Stimulated activated CD8-positive, alpha-beta memory T cell treated with anti-CD3 and anti-CD28 coated beads, Interleukin-2, amount 100 ng/mL, for 48 hours (primary cell): ENCODE data around the gene DSG4.
"Not testable (repeated sequence)": the region's sequence is repeated elsewhere in the genome, so short reads cannot be mapped to it uniquely, and the experiment has no call there.

ENCODE experiments used
- DNase-seq, 2 donors: peaks; one replicate each; pipeline ENCODE4 v3.0.0-alpha.2; 2020; ENCODE audit warnings: low read depth in 2 of 2

The DSG4 gene, protein sequence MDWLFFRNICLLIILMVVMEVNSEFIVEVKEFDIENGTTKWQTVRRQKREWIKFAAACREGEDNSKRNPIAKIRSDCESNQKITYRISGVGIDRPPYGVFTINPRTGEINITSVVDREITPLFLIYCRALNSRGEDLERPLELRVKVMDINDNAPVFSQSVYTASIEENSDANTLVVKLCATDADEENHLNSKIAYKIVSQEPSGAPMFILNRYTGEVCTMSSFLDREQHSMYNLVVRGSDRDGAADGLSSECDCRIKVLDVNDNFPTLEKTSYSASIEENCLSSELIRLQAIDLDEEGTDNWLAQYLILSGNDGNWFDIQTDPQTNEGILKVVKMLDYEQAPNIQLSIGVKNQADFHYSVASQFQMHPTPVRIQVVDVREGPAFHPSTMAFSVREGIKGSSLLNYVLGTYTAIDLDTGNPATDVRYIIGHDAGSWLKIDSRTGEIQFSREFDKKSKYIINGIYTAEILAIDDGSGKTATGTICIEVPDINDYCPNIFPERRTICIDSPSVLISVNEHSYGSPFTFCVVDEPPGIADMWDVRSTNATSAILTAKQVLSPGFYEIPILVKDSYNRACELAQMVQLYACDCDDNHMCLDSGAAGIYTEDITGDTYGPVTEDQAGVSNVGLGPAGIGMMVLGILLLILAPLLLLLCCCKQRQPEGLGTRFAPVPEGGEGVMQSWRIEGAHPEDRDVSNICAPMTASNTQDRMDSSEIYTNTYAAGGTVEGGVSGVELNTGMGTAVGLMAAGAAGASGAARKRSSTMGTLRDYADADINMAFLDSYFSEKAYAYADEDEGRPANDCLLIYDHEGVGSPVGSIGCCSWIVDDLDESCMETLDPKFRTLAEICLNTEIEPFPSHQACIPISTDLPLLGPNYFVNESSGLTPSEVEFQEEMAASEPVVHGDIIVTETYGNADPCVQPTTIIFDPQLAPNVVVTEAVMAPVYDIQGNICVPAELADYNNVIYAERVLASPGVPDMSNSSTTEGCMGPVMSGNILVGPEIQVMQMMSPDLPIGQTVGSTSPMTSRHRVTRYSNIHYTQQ

DNA sequence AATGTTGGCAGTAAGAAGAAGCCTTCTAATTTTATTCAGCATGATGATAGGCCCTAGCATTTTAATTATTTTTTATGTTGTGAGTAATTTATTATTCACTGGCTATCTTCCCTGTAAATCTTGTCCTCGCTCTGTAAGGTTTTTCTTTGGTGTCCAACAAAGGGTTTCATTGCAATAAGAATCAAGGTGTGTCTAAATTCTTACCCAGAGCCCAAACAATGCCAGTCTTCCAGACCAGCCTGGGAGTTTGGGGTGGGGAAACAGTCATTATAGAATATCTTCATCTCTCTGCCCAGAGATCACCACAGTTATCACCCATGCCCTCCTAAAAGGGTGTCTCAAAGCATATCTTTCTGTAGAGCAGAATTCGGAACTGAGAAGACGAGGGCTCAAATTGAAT, at the start of gene DSG4:
TSS of gene DSG4 (plus strand) at position 301 of the 400 bp plus-strand sequence. CDS start 135 bp downstream, outside the sequence.
- no peak for DNase-seq

DNA sequence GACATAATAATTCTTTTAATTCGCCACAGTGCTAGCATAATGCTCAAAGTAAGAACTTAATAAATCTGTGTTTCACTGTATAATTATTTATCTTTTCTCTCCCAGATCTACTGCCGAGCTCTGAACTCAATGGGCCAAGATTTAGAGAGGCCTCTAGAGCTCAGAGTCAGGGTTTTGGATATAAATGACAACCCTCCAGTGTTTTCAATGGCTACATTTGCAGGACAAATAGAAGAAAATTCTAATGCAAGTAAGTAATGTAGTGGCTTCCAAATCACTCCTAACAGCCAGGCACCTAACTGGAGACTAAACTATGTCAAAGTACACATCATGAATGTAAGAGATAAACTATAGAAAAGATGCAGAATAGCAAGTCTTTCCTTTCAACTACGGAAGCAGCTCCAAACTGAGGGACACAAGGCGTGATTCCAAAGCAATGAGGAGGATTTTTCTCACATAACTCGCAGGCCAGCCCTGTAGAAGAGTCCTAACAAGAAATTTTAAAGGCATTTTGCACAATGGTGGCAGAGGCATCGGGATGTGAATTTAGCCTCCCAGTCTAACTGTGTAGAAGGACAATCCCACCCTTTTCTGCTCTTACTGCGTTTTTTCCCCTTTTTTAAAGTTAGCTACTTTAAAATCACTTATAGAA, 46.7 kb upstream of the DSG4 start:
- no peak for DNase-seq

GRCh38 chr18:31343454-31343853, 33.1 kb upstream of the DSG4 start:
- DNase-seq = no peak

- DNase-seq = not testable (repeated sequence)
These were observed 23.2 kb upstream of the DSG4 start for GRCh38 chr18:31353336-31353735.

- no peak for DNase-seq
These were observed 21.6 kb upstream of the DSG4 start for GRCh38 chr18:31354990-31355389.

GRCh38 chr18:31356025-31356424, 20.6 kb upstream of the DSG4 start:
- DNase-seq = no peak

DNA sequence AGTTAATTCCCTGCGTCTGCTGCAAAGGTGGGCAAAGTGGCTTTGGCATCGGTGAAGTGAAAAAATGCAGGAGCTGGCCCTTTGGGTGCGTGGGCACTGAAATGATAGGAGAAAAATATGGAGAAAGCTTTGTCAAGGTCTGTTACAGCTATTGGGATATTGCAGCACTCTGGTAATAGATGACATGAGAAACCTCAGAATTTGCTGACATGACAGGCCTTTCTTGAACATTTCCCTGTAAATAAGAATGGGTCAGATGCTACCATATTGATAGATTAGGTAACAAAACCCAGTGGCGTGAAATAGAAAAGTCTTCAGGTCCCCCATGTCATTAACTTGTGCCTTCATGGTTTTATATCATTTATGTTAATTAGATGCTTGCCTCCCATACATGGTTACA, 12.4 kb upstream of the DSG4 start:
- DNase-seq = no peak

- DNase-seq = no peak
These were observed 7.1 kb upstream of the DSG4 start for GRCh38 chr18:31369478-31369877.

DNA sequence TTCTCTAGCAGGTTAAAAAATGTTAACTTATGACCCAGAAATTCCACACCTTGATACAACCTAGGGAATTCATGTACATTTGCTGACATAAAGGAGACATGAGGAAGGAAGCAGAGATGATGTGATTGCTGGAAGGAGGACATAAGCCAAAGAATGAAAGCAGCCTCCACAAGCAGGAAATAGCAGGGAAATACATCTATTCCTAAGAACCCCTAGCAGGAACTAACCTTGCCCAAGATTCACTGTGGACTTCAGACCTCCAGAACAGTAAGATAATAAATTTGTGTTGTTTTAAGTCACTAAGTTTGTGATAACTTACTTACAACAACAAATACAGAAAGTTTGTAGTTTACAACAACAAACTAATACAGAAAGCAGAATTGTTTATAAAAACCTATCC, 4.6 kb upstream of the DSG4 start:
- DNase-seq = no peak

- no peak for DNase-seq
These were observed 2.9 kb upstream of the DSG4 start for GRCh38 chr18:31373641-31374040.

DNA sequence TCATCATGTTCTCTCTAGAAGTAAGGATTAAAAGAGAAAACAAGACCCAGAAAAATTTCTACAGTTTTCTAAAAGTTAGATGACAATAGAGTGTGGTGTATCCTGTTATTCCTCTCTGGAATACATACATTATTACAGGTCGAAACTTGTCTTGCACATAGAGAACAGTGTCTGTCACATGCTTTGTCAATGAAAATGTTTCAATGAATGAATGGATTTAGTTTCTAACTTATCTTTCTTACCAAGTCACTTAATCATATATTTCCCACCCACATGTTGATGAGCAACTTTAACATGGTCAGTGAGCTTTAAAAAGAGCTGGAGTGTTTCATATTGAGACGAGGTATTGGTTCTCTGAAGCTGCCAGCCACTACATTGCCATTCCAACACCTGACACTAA, 4.3 kb downstream of the DSG4 start:
- DNase-seq = no peak

DNA sequence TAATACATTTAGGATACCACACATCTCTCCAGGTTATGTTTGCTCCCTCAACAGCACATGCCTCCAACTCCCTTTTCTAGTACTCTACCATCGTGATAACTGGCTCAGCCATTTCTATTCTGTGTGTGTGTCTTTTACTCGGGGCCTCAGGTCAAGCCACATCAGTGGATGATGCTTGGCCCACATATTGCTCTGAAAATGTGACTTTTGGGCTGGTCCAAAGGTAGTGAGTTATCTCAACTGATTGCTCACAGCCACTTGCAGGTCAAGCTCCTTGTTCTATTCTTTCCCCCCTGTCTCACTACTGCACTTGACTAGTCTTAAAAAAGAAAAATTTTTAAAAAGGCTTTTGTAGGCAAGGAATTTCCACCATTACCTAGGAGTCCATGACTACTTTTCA, 5.5 kb downstream of the DSG4 start:
- no peak for DNase-seq

GRCh38 chr18:31386741-31387140, 10.2 kb downstream of the DSG4 start:
- no peak for DNase-seq

DNA sequence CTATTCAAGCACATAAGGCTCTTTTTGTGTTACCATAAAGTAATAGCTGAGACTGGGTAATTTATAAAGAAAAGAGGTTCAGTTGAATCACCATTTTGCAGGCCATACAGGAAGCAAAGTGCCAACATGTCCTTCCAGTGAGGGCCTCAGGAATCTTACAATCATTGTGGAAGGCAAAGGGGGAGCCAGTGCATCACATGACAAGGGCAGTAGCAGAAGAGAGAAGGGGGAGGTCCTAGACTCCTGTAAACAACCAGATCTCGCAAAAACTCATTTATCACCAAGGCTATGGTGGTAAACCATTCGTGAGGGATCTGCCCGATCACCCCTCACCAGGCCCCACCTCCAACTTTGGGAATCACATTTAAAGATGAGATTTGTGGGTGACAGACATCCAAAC, 16.7 kb downstream of the DSG4 start:
- no peak for DNase-seq

- DNase-seq = no peak
These were observed 20.4 kb downstream of the DSG4 start for GRCh38 chr18:31396796-31397612.

DNA sequence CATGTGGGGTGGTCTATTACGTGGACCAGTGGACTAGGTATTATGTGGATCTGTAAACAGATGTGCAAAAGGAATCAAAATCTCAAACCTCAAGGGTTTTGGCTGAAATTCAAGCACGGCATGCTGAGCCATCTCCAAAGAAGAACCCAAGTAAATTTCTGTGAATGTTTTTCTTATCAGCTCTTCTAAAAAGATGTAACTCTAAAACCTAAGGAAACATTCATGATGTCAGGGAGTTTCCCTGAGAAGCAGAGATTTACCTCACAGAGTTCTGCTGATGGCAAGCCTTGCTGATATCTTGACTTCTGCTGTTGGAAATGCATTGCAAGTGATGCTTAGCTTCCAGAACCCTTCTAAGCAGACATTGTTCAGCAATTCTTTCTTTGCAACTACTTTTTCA, 21.6 kb downstream of the DSG4 start:
- DNase-seq = no peak

GRCh38 chr18:31399306-31400032, 22.9 kb downstream of the DSG4 start:
- DNase-seq = no peak

- no peak for DNase-seq
These were observed 24.8 kb downstream of the DSG4 start for GRCh38 chr18:31401156-31402025.

- no peak for DNase-seq
These were observed 25.4 kb downstream of the DSG4 start for GRCh38 chr18:31402026-31402373.

DNA sequence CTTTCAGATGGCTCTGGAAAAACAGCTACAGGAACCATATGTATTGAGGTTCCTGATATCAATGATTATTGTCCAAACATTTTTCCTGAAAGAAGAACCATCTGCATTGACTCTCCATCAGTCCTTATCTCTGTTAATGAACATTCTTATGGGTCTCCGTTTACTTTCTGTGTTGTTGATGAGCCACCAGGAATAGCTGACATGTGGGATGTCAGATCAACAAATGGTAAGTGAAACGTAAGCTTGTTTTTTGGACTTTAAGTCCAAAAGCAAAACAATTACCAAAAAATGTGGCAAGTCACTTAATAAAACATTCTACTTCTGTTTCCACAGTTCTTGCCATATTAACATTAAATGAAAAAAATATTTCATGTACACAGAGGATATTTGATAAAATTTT, 26.8 kb downstream of the DSG4 start:
- DNase-seq = no peak
